C4-2B (cell line): Measurements from ENCODE around the gene MOB2.

Source experiments
- CTCF ChIP-seq: fragments of 450-650 bp; conservative IDR thresholded peaks from 2 replicates; pipeline ENCODE4 v1.5.1; 2017; ENCODE audit warnings: mild to moderate bottlenecking
- ZFX ChIP-seq: fragments of 450-650 bp; IDR thresholded peaks from 2 replicates; pipeline ENCODE4 v1.6.1; 2017

GRCh38 chr11:1433977-1434640, 52.5 kb downstream of the MOB2 start:
- no peak for TF ChIP-seq CTCF
- no peak for TF ChIP-seq ZFX
